Measurements from ENCODE around the gene PON3. TPM values are rescaled to one million over a fixed set of nuclear protein-coding genes. Genes with fewer than 3 reads are reported as not detected.

Gene PON3
- total and polyA plus RNA-seq, 4 donors = 0.55 to 5.5 (median 2.5) TPM; not detected in 1

DNA sequence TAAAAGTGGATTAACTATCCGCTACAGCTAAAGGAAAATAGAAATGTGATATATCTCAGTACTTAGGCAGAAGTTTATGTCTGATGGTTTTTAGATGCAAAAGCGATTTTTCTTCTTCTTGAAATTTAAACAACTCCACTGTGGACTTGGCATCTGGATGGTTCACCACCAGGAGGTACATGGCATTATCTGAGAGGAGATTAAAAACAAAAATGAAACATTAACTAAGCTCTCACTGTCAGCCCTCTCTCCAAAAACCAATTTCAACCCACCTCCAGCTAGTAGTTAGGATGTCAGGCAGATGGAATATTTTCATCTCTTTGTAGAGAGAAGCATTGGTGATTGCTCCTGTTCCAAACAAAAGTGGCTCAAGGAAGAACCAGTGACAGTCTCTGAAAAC is 84.8 kb downstream of the PON3 start:
- no peak overlapping the region for H3K27ac ChIP-seq (ENCODE audit: low read depth in 1 of 2, low read length in 2 of 2)
- H3K9me3 ChIP-seq (ENCODE audit: control insufficient read depth, low read length) = no peaks in the 10 kb centered on the region
- DNase-seq (no peak), ATAC-seq (ENCODE audit: low FRiP score) (no peak)
- H3K4me1 ChIP-seq (ENCODE audit: control insufficient read depth in 1 of 2, insufficient read depth in 2 of 2, low read length in 2 of 2) = no peaks in the 10 kb centered on the region
- no peaks in the 10 kb centered on the region for H3K27me3 ChIP-seq (ENCODE audit: control insufficient read depth in 1 of 2, insufficient read depth in 2 of 2, low read length in 1 of 2)
- intact Hi-C loops (cut with DNase I) = no loop called here
- H3K36me3 ChIP-seq (ENCODE audit: control insufficient read depth in 1 of 2, insufficient read depth in 2 of 2, low read length in 1 of 2) = no peaks in the 10 kb centered on the region
- 91 to 94% methylated on average over 2 of the region's 2 CpGs for WGBS, 2 donors
- H3K4me3 ChIP-seq (ENCODE audit: low read length in 2 of 2) = no peak overlapping the region

DNA sequence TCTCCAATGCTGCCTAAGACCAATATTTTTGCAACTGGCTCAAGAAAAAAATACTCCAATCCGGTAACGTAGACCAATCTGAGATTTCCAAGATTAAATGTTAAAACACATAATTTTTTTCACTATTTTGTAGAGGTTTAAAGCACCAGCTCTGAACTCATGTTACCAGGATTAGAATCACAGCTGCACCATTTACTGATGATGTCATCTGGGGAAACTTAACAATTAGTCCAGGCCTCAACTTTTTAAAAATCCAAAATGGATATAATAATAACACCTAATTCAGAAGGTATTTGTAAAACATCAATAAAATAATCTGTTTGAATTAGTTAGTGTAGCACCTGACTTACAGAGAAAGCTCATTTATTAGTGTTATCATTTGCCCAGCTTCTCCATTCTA is 86.2 kb downstream of the PON3 start:
- H3K4me3 ChIP-seq (ENCODE audit: low read length in 2 of 2) = no peak overlapping the region
- no peaks in the 10 kb centered on the region for H3K9me3 ChIP-seq (ENCODE audit: control insufficient read depth, low read length)
- DNase-seq = no peak
- no peaks in the 10 kb centered on the region for H3K27me3 ChIP-seq (ENCODE audit: control insufficient read depth in 1 of 2, insufficient read depth in 2 of 2, low read length in 1 of 2)
- intact Hi-C loops (cut with DNase I) = no loop called here
- 6 to 7% methylated on average over 2 of the region's 2 CpGs for WGBS, 2 donors
- H3K27ac ChIP-seq (ENCODE audit: low read depth in 1 of 2, low read length in 2 of 2) = no peak overlapping the region
- no peaks in the 10 kb centered on the region for H3K4me1 ChIP-seq (ENCODE audit: control insufficient read depth in 1 of 2, insufficient read depth in 2 of 2, low read length in 2 of 2)
- no peaks in the 10 kb centered on the region for H3K36me3 ChIP-seq (ENCODE audit: control insufficient read depth in 1 of 2, insufficient read depth in 2 of 2, low read length in 1 of 2)
- no peak for ATAC-seq (ENCODE audit: low FRiP score)

Other genes with a start within 250 kb of the PON3 start
- not detected for gene PON1, start 71.8 kb downstream of the PON3 start, total RNA-seq
- not detected for gene PON1, start 71.8 kb downstream of the PON3 start, polyA plus RNA-seq
- 10 to 100 TPM; 44.3 to 59.4 TPM for gene PON2, start 38.7 kb upstream of the PON3 start, total RNA-seq
- 10 to 100 TPM; 27.9 to 60.3 TPM for gene PON2, start 38.7 kb upstream of the PON3 start, polyA plus RNA-seq
- not detected for gene ASB4, start 89.6 kb upstream of the PON3 start, total RNA-seq
- gene ASB4, start 89.6 kb upstream of the PON3 start, polyA plus RNA-seq = not detected
- 100 to 1,000 TPM in 1 of 2 donors, 10 to 100 TPM in 1; 34.1 to 294 TPM for gene PDK4, start 200.1 kb upstream of the PON3 start, total RNA-seq
- gene PDK4, start 200.1 kb upstream of the PON3 start, polyA plus RNA-seq = 100 to 1,000 TPM; 108 to 126 TPM